Glutamatergic neuron (in vitro differentiated cells): ENCODE measurements around the gene MYO1B. TPM values are rescaled to one million over a fixed set of nuclear protein-coding genes. Genes with fewer than 3 reads are reported as not detected.

Source experiments
- DNase-seq: peaks from one replicate; pipeline ENCODE4 v3.0.0; 2022
- H3K27ac Mint-ChIP-seq: one replicate; pipeline ENCODE4 v1.8.0; 2020; ENCODE audit warnings: mild to moderate bottlenecking, mixed read lengths, inconsistent platforms; ENCODE audit not compliant: unreplicated experiment
- H3K27me3 Mint-ChIP-seq: one replicate; pipeline ENCODE4 v1.8.0; 2020; ENCODE audit warnings: mild to moderate bottlenecking, moderate library complexity, mixed read lengths, inconsistent platforms; ENCODE audit not compliant: unreplicated experiment
- H3K36me3 Mint-ChIP-seq: one replicate; pipeline ENCODE4 v1.8.0; 2020; ENCODE audit warnings: mild to moderate bottlenecking, mixed read lengths, inconsistent platforms; ENCODE audit not compliant: unreplicated experiment
- H3K4me1 Mint-ChIP-seq: one replicate; pipeline ENCODE4 v1.8.0; 2020; ENCODE audit warnings: mild to moderate bottlenecking, low read depth, mixed read lengths, inconsistent platforms; ENCODE audit not compliant: unreplicated experiment
- H3K4me3 Mint-ChIP-seq: one replicate; pipeline ENCODE4 v1.8.0; 2020; ENCODE audit warnings: mild to moderate bottlenecking, mixed read lengths, inconsistent platforms; ENCODE audit not compliant: unreplicated experiment
- H3K9me3 Mint-ChIP-seq: one replicate; pipeline ENCODE4 v1.8.0; 2020; ENCODE audit warnings: mild to moderate bottlenecking, moderate library complexity, mixed read lengths, inconsistent platforms; ENCODE audit not compliant: unreplicated experiment
- total RNA-seq: library from RNA; stranded (reverse); fragmentation: NEBNext Ultra II Directional; extraction: Animal tissue kit (Norgen Biotek cat#: 25700); gene quantifications from one replicate; pipeline ENCODE4 v1.2.1, GENCODE V29; 2021; ENCODE audit not compliant: unreplicated experiment
- TF ChIP-seq, protein P1 (sequence below): fragments of 200-600 bp; sonication (generic); IDR thresholded peaks from one replicate; pipeline ENCODE4 v1.5.0; 2021; ENCODE audit not compliant: partially characterized antibody, unreplicated experiment

The MYO1B gene
- total RNA-seq, 1 donor from 2014 or later: 129 TPM

DNA sequence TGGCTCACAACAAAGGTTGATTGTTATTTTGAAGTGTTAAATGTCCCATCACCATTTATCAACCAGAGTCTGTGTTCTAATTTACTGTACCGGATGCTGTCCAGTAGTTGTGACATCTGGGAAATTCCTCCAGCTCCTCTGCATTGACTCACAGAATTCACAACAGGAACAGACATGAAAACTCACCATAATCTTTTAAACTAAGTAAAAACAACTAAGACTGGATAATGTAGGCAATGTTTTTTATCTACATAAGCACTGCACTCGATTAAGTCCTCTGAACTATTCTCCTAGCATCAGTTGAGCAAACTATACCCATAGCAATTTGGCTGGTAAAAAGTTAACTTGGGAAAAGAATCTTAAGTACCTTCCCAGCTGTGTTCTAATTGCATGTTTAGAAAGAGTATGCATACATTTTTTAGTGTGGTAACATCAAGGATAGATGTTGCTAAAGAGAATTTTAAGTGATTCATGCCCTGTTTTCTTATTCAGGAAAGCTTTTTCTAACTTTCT lies 42.9 kb upstream of the MYO1B start:
- H3K4me3 Mint-ChIP-seq: no peak overlapping the region
- peaks cover 3% of the 10 kb centered on the region for H3K9me3 Mint-ChIP-seq
- no peak overlapping the region for H3K27ac Mint-ChIP-seq
- no peaks in the 10 kb centered on the region for H3K36me3 Mint-ChIP-seq
- DNase-seq: no peak
- H3K4me1 Mint-ChIP-seq: peaks cover 3% of the 10 kb centered on the region
- TF ChIP-seq, protein P1, sequence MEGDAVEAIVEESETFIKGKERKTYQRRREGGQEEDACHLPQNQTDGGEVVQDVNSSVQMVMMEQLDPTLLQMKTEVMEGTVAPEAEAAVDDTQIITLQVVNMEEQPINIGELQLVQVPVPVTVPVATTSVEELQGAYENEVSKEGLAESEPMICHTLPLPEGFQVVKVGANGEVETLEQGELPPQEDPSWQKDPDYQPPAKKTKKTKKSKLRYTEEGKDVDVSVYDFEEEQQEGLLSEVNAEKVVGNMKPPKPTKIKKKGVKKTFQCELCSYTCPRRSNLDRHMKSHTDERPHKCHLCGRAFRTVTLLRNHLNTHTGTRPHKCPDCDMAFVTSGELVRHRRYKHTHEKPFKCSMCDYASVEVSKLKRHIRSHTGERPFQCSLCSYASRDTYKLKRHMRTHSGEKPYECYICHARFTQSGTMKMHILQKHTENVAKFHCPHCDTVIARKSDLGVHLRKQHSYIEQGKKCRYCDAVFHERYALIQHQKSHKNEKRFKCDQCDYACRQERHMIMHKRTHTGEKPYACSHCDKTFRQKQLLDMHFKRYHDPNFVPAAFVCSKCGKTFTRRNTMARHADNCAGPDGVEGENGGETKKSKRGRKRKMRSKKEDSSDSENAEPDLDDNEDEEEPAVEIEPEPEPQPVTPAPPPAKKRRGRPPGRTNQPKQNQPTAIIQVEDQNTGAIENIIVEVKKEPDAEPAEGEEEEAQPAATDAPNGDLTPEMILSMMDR: no peak
- H3K27me3 Mint-ChIP-seq: peaks cover 4% of the 10 kb centered on the region

DNA sequence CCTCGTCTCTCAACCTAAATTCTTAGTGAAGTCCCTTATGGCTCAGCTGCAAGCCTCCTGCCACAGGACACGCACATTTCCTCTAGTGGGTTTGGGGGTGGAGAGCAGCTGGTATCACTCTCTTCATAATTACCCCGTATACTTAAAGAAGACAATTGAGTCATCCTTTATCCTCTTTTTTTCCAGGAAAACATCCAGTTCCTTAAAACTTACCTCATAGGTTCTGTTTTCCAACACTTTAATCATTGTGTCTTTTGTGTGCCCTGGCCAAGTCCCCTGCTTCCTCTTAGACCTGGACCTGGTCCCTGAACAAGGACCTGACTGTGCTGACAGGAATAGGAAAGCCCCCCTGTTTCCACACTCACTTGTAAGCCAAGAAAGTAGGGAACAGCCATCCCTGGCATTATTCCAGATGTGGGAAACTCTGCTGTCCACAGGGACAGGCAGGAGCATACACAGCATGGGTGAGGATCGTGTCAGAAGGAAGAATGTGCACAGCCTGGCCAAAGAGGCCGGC lies 42.3 kb upstream of the MYO1B start:
- H3K36me3 Mint-ChIP-seq: no peaks in the 10 kb centered on the region
- no peak for DNase-seq
- H3K4me3 Mint-ChIP-seq: no peak overlapping the region
- TF ChIP-seq, protein P1: no peak
- peaks cover 4% of the 10 kb centered on the region for H3K27me3 Mint-ChIP-seq
- H3K9me3 Mint-ChIP-seq: peaks cover 3% of the 10 kb centered on the region
- H3K4me1 Mint-ChIP-seq: peaks cover 3% of the 10 kb centered on the region
- no peak overlapping the region for H3K27ac Mint-ChIP-seq

DNA sequence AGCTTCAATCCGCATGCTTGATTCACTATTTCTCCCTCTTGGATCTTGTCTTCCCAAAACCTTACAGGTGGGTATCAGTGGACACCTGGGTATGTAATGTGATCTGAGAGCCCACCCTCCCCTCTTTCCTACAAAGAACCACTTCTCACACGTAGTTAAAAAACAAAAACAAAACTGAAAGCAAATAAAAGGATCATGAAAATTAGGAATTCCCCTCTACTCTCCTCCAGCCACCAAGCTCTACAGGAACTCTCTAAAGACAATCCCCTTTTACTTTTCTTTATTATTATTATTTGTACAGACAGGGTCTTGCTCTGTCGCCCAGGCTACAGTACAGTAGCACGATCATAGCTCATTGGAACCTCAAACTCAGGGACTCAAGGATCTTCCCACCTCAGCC lies 40.8 kb upstream of the MYO1B start:
- H3K4me1 Mint-ChIP-seq: peaks cover 3% of the 10 kb centered on the region
- H3K4me3 Mint-ChIP-seq: no peak overlapping the region
- H3K27me3 Mint-ChIP-seq: peaks cover 4% of the 10 kb centered on the region
- H3K27ac Mint-ChIP-seq: no peak overlapping the region
- no peak for DNase-seq
- no peaks in the 10 kb centered on the region for H3K36me3 Mint-ChIP-seq
- peaks cover 3% of the 10 kb centered on the region for H3K9me3 Mint-ChIP-seq
- TF ChIP-seq, protein P1: no peak

DNA sequence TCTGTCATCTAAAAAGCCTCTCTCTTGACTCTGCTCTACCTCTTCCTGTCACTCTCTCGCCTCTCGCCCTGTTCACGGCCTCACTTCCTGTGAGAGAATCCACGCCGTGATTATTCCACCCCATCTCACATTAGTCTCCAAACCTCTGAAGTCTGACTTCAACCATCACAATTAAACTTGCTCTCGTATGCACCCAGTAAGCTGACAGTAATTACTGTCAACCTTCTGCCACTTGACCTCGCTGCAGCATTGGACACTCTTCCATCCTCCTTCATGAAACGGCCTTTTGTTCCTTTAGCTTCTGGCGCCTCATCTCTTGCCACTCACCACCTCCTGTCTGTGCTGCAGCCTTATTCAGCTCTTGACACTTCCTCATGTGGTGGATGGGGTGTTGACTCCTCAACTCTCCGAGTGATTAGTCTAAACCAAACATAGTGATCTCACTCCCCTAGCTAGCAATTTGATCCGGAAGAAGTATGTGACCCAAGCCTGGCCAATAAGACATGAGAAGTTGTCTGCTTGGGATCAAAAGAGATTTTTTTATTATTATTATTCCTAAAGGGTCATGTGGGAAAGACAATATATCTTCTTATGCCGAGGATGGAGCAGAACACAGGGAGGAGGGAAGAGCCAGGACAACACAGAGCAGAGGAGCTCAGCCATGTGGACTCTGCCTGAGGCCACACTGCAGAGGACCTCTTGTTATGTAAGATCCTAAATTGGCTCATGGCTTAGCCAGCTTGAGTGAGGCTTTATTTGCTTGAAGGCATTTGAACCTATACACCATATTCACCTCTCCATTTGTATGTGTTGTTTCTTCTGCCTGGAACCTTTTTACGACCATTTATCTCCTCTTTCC lies 38.4 kb upstream of the MYO1B start:
- TF ChIP-seq, protein P1: no peak
- H3K27ac Mint-ChIP-seq: no peak overlapping the region
- peaks cover 3% of the 10 kb centered on the region for H3K9me3 Mint-ChIP-seq
- peaks cover 3% of the 10 kb centered on the region for H3K4me1 Mint-ChIP-seq
- no peaks in the 10 kb centered on the region for H3K36me3 Mint-ChIP-seq
- no peak for DNase-seq
- peaks cover 4% of the 10 kb centered on the region for H3K27me3 Mint-ChIP-seq
- no peak overlapping the region for H3K4me3 Mint-ChIP-seq

DNA sequence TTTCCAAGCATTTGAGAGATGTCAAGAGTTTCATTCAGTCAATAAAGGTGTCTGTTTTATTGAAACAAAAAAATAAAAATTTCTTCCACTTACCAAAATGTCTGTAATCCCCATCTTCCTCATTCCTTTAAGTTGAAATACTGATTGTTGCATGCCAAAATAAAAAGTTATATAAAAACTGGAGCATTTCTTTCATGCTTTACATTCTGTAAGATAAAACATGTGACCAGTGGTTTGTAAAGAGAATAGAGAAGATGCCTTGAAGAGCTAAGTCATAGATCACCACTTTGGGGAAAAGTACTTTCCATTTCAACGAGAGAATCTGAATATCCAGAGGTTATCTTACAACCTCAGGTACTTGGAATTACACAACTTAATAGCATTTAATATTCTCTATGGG lies 35.9 kb upstream of the MYO1B start:
- peaks cover 5% of the 10 kb centered on the region for H3K36me3 Mint-ChIP-seq
- DNase-seq: no peak
- H3K27me3 Mint-ChIP-seq: peaks cover 4% of the 10 kb centered on the region
- peaks cover 3% of the 10 kb centered on the region for H3K4me1 Mint-ChIP-seq
- no peak overlapping the region for H3K27ac Mint-ChIP-seq
- TF ChIP-seq, protein P1: no peak
- H3K9me3 Mint-ChIP-seq: peaks cover 3% of the 10 kb centered on the region
- H3K4me3 Mint-ChIP-seq: no peak overlapping the region
